ENCODE data around the gene TRAPPC4.

Gene TRAPPC4

DNA sequence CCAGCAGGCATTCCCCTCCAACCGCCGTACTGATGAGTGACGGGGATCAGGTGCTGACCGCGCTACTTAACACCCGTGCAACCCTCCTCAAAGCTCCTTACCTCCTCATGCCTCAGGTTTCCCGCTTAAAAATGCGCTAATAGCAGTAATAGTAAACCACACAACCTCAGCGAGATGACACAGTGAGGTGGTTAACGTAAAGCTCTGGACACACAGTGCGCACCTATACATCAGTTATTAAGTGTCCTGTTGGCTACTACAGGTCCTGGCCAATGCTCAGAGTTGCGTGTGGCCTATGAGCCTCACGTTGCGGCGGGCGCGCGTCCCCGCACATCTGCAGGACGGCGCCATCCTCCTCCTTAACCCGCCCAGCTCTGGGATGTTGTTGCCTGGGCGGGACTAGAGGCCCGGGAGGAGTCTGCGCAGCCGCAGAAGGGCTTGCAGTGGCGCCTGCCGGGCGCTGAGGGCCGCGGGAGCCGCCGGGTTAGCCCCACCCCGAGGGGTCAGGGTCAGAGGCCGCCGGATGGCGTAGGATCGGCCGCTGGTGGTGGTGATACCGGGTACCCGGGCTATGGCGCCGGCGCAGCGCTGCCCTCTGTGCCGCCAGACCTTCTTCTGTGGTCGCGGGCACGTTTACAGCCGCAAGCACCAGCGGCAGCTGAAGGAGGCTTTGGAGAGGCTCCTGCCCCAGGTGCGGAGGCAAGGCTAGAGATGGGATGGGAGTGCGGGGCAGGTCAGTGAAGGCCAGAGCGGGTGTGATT lies 20.8 kb upstream of the TRAPPC4 start, which contains the start of gene CENATAC:
CENATAC (plus strand) TSS at position 512 of the 761 bp plus-strand sequence; CDS start at position 572, 60 bp downstream.
- peak within 1 kb of the TSS; percentile 88 for H3K4me3 ChIP-seq (ENCODE audit: low read length)
- no peak for TF ChIP-seq ZNF274 (IDR thresholded peaks at IDR 0.05; ENCODE audit: low read depth, low read length)

DNA sequence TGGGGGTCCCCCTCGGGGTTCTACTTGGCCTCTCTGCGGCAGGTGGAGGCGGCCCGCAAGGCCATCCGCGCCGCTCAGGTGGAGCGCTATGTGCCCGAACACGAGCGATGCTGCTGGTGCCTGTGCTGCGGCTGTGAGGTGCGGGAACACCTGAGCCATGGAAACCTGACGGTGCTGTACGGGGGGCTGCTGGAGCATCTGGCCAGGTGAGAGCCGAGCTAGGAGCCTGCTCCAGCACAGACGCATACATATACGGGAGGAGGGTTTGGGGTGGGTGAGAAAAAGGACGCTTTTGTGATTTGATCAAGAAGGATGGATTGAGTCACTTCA lies 20.2 kb upstream of the TRAPPC4 start:
- H3K4me3 ChIP-seq (ENCODE audit: low read length): peak overlapping the region; percentile 88
- TF ChIP-seq ZNF274 (IDR thresholded peaks at IDR 0.05; ENCODE audit: low read depth, low read length): no peak

DNA sequence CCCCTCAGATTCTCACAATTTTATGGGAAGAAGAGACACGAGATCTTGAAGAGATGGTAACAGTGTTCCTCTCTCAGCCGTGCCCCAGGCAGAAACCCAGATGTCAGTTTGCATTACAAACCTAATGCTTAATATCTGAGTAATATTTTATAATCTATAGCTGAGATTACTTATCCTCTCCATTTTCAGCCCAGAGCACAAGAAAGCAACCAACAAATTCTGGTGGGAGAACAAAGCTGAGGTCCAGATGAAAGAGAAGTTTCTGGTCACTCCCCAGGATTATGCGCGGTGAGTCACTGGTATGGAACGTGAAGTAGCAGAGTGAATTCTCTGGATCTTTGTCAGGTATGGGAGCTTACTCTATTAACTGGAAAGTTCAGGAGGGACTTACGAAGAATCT lies 19.7 kb upstream of the TRAPPC4 start:
- no peak for TF ChIP-seq ZNF274 (IDR thresholded peaks at IDR 0.05; ENCODE audit: low read depth, low read length)
- H3K4me3 ChIP-seq (ENCODE audit: low read length): peak overlapping the region; percentile 88

DNA sequence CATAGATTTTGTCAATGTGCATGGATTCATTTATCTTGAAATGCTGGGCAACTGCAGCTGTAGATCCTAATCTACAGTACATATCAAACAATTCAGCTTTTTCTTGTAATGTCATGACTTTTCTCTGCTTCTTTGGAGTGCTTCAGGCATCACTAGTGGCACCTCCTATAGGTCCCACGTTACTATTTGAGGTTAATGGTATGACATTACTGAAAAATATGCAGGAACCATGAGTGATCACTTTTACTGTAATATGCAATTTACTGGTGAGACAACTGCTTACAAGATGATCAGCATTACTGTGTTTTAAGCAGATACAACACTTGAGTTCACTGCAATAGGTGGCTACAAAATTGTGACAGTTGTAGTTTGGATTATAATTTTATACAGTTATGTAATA lies 17.7 kb upstream of the TRAPPC4 start:
- H3K4me3 ChIP-seq (ENCODE audit: low read length): no peak overlapping the region
- no peak for TF ChIP-seq ZNF274 (IDR thresholded peaks at IDR 0.05; ENCODE audit: low read depth, low read length)

DNA sequence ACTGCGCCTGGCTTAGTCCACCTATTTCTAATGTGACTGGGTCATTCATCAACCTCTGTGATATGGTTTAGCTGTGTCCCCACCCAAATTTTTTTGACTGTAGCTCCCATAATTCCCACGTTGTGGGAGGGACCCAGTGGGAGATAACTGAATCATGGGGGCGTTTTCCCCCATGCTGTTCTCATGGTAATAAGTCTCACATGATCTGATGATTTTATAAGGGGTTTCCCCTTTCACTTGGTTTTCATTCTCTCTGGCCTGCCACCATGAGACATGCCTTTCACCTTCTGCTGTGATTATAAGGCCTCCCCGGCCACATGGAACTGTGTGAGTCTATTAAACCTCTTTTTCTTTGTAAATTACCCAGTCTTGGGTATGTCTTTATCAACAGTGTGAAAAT lies 11.9 kb upstream of the TRAPPC4 start:
- no peak for TF ChIP-seq ZNF274 (IDR thresholded peaks at IDR 0.05; ENCODE audit: low read depth, low read length)
- H3K4me3 ChIP-seq (ENCODE audit: low read length): no peak overlapping the region

DNA sequence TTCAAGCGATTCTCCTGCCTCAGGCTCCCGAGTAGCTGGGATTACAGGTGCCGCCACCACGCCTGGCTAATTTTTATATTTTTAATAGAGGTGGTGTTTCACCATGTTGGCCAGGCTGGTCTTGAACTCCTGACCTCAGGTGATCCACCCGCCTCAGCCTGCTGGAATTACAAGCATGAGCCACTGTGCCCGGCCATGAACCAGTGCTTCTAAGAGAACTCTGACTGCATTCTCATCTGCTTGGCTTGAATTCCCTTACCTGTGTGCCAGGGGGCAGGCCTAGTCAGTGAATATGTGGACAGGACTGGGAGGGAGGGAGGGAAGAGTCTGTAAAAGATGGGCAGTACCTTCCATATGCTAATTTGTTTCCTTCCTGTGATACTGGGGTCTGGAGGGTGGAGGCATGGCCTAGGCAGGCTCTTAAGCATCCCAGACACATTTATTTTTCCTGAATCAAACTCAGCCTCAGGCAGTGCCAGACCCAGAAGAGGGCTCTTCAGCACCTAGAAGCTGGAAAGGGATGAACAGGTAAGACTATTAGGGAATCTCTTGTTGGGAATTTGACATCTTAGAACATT lies 7.0 kb upstream of the TRAPPC4 start:
- no peak for TF ChIP-seq ZNF274 (IDR thresholded peaks at IDR 0.05; ENCODE audit: low read depth, low read length)
- H3K4me3 ChIP-seq (ENCODE audit: low read length): no peak overlapping the region

DNA sequence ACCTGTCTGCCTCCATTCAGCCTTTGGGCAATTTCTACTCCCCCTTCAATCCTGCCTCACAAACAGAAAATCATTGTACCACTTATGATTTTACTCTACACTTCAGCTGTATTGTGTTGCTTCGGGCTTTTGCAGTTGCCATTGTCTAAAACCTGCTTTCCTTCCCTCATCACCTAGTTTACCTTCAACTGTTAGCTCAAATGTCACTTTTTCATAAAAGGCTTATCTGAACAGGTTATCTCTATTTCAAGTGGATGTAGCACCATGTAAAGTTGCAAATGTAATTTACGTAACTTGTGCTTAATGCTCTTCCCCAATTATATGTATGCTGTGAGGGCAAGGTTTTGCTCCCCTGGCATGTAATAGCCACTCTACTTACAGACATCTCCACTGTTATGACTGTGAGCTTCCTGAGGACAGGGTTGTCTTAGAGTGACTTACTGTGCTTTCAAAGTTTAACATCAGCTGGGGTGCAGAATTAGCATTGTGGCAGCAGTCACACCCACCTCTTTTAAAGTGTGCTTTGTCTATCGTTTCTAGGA lies 5.9 kb upstream of the TRAPPC4 start:
- H3K4me3 ChIP-seq (ENCODE audit: low read length): no peak overlapping the region
- no peak for TF ChIP-seq ZNF274 (IDR thresholded peaks at IDR 0.05; ENCODE audit: low read depth, low read length)

DNA sequence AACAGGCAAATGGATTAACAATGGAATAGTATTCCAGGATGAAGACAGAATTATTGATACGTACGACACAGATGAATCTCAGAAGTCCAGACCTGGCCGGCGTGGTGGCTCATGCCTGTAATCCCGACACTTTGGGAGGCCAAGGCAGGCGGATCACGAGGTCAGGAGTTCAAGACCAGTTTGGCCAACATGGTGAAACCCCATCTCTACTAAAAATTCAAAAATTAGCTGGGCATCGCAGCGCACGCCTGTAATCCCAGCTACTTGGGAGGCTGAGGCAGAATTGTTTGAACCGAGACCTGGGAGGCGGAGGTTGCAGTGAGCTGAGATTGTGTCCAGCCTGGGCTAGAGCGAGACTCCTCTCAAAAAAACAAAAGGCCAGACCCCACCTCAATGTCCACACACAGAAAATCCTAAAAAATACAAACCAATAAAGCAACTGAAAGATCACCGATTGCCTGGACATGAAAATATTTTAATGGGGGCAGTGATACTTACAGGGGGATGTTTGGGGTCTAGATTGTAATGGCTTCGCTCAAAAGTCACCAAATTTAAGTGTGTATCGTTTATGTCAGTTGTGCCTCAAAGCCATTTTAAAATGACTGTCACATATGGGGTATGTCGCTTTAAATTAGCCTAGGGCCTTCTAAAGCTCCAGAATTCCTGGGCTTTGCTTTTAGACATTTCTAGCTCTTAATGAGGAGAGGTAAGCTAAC lies 4.2 kb upstream of the TRAPPC4 start:
- no peak for TF ChIP-seq ZNF274 (IDR thresholded peaks at IDR 0.05; ENCODE audit: low read depth, low read length)
- H3K4me3 ChIP-seq (ENCODE audit: low read length): no peak overlapping the region

DNA sequence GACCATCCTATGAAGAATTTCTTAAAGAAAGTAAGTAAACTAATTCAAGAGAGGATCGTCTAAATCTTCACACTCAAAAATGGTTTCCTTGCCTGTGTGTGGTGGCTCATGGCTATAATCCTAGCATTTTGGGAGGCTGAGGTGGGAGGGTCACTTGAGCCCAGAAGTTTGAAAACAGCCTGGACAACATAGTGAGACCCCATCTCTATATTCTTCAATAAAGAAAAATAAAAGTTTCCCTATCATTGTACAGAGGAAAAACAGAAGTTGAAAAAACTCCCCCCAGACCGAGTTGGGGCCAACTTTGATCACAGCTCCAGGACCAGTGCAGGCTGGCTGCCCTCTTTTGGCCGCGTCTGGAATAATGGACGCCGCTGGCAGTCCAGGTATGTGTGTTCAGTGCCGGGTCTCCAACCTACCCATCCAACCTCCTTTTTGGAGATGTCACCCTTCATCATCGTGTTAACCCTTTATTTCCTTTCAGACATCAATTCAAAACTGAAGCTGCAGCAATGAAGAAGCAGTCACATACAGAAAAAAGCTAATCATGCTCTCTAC lies 3.4 kb upstream of the TRAPPC4 start:
- no peak for TF ChIP-seq ZNF274 (IDR thresholded peaks at IDR 0.05; ENCODE audit: low read depth, low read length)
- H3K4me3 ChIP-seq (ENCODE audit: low read length): no peak overlapping the region

DNA sequence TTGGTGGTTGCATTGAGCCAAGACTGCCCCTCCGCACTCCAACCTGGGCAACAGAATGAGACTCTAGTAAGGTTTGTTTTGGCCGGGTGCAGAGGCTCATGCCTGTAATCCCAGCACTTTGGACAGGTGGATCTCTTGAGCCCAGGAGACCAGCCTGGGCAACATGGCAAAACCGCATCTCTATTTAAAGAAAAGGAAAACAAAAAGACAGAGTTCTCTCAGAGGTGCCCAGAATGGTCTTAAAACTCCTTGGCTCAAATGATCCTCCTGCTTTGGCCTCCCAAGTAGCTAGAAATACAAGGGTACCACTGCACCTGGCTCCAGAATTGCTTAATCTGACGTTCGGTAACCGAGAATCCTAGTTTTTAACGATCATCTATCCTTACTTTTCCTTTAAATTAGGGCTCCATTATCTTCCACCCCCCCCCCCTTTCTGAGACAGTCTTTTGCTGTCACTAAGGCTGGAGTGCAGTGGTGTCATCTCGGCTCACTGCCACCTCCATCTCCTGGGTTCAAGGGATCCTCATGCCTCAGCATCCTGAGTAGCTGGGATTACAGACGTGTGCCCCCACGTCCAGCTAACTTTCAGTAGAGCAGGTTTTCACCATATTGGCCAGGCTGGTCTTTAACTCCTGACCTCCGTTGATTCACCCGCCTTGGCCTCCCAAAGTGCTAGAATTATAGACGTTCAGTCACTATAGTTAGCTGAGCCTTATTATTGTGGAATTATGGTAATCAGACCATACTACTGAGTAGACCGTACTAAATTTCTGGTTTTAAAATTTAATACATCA lies 2.2 kb upstream of the TRAPPC4 start:
- no peak for TF ChIP-seq ZNF274 (IDR thresholded peaks at IDR 0.05; ENCODE audit: low read depth, low read length)
- peak overlapping the region; percentile 77 for H3K4me3 ChIP-seq (ENCODE audit: low read length)

DNA sequence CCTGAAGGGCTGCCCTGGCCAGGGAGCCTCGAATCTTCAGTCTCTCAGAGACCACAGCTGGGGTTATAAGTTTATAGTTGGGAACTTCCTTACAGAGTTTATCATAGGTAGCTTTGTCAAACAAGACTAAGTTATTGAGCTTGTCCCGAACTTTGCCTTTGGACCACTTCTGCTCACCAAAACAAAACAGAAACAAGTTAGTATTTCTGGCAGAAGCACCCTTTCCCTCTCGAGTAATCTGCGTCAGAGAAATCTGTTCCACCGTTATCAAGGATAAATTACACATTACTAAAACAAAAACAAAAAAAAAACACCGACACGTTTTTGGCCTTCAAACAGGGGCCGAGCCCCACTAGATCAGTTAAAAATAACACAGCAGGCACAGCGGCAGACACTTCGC lies 1.2 kb upstream of the TRAPPC4 start:
- H3K4me3 ChIP-seq (ENCODE audit: low read length): peak overlapping the region; percentile 77

DNA sequence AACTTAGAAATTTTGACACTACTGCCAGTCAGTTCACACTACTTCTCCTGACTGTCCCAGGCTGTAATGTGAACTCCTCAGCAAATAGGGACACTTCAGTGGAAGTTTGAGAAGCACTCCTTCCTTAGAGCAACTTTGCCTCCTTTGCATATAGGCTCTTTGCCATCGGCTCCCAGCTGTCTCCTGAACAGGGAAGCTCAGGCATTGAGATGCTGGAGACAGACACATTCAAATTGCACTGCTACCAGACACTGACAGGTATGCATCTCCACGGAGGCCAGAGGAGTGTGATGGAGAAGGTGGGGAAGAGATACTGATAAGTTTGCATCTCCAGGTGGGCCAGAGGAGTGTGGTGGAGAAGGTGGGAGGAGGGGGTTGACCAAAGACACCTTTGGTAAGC lies 1.4 kb downstream of the TRAPPC4 start:
- peak overlapping the region; percentile 77 for H3K4me3 ChIP-seq (ENCODE audit: low read length)
- TF ChIP-seq ZNF274 (IDR thresholded peaks at IDR 0.05; ENCODE audit: low read depth, low read length): no peak

DNA sequence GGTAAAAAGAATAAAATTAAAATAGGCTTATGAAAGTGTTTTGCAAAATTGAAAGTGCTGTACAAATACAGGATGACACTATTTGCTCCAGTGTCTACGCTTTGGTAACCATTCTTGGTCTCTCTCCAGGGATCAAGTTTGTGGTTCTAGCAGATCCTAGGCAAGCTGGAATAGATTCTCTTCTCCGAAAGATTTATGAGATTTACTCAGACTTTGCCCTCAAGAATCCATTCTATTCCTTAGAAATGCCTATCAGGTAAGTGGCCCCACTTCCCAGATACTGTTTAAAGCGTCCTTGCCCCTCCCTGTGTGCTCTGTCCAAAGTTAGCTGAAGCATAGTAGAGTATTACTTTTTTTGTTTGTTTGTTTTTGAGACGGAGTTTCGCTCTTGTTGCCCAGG lies 3.1 kb downstream of the TRAPPC4 start:
- no peak for TF ChIP-seq ZNF274 (IDR thresholded peaks at IDR 0.05; ENCODE audit: low read depth, low read length)
- H3K4me3 ChIP-seq (ENCODE audit: low read length): no peak overlapping the region

DNA sequence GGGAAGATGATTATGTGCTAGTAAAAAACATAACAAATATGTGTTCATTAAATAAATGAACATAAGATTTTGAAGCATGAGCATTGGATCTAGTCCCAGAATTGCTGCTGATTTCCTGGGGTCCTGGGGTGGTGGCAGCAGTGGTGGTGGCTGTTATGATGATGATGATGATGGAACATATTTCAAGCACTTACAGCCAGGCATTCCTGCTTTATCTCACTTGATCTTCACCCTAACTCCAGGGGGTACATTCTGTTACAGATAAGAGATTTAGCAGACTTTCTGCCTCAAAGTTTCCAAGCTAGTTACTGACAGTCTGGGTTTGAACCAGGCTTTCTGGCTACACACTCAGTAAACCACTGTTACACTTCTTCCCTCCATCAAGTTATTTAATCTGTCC lies 5.2 kb downstream of the TRAPPC4 start:
- H3K4me3 ChIP-seq (ENCODE audit: low read length): no peak overlapping the region
- no peak for TF ChIP-seq ZNF274 (IDR thresholded peaks at IDR 0.05; ENCODE audit: low read depth, low read length)

Measured in GM08714 (cell line).